Measurements from ENCODE around the gene TBL1Y.

Gene TBL1Y

DNA sequence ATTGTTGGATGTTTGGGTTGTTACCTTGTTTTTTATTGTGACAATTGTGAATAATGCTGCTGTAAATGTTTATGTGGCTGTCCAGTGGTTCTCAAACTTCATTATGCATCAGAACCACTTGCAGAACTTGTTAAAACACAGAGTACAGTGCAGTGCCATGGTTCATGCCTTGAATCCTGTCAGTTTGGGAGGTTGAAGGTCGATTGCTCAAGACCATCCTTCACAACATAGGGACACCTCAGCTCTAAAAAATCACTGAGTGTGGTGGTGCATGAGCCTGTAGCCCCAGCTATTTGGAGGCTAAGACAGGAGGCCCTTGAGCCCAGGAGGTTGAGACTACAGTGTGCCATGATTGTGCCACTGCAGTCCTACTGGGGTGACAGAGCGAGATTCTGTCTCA is 25.0 kb downstream of the TBL1Y start:
- no peak for DNase-seq (ENCODE audit: low read depth)
- TF ChIP-seq CTCF (IDR thresholded peaks at IDR 0.05; ENCODE audit: control insufficient read depth, extremely low read depth, insufficient read depth), result no peak
- H3K4me3 ChIP-seq (ENCODE audit: low read depth, low read length), result no peak overlapping the region

GRCh38 chrY:6947695-6948094 is 37.2 kb downstream of the TBL1Y start:
- peak; percentile 42 for TF ChIP-seq CTCF (IDR thresholded peaks at IDR 0.05; ENCODE audit: control insufficient read depth, extremely low read depth, insufficient read depth)
- no peak for DNase-seq (ENCODE audit: low read depth)
- no peak overlapping the region for H3K4me3 ChIP-seq (ENCODE audit: low read depth, low read length)

- no peak for DNase-seq (ENCODE audit: low read depth)
- no peak for TF ChIP-seq CTCF (IDR thresholded peaks at IDR 0.05; ENCODE audit: control insufficient read depth, extremely low read depth, insufficient read depth)
- no peak overlapping the region for H3K4me3 ChIP-seq (ENCODE audit: low read depth, low read length)
Measured at GRCh38 chrY:6948378-6948777, 37.9 kb downstream of the TBL1Y start.

DNA sequence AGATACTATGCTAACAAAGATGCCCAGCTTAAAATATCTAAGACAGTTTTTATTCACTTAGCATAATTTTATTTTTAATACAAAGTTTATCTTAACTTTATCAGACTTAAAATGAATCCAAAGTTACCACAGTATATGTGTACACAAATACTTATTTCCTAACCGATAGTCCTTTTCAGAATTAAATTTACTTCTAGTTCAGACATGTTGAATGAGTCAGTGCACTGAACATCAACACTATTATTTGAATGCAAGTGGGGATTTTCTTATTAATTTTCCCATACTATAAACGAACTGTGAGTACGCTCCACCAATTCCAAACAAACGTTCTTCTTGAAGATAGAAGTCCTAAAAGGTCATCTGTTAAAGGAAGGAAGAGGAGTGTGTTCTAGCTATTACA is 39.5 kb downstream of the TBL1Y start:
- DNase-seq (ENCODE audit: low read depth), result no peak
- no peak overlapping the region for H3K4me3 ChIP-seq (ENCODE audit: low read depth, low read length)
- TF ChIP-seq CTCF (IDR thresholded peaks at IDR 0.05; ENCODE audit: control insufficient read depth, extremely low read depth, insufficient read depth), result no peak

GRCh38 chrY:6964732-6965131 is 54.2 kb downstream of the TBL1Y start:
- TF ChIP-seq CTCF (IDR thresholded peaks at IDR 0.05; ENCODE audit: control insufficient read depth, extremely low read depth, insufficient read depth), result peak; percentile 59
- peak; percentile 27 for DNase-seq (ENCODE audit: low read depth)
- no peak overlapping the region for H3K4me3 ChIP-seq (ENCODE audit: low read depth, low read length)

- no peak for TF ChIP-seq CTCF (IDR thresholded peaks at IDR 0.05; ENCODE audit: control insufficient read depth, extremely low read depth, insufficient read depth)
- no peak overlapping the region for H3K4me3 ChIP-seq (ENCODE audit: low read depth, low read length)
- DNase-seq (ENCODE audit: low read depth), result peak; percentile 30
Measured at GRCh38 chrY:6966521-6966920, 56.0 kb downstream of the TBL1Y start.

- TF ChIP-seq CTCF (IDR thresholded peaks at IDR 0.05; ENCODE audit: control insufficient read depth, extremely low read depth, insufficient read depth), result no peak
- no peak for DNase-seq (ENCODE audit: low read depth)
- H3K4me3 ChIP-seq (ENCODE audit: low read depth, low read length), result no peak overlapping the region
Measured at GRCh38 chrY:6967736-6968135, 57.2 kb downstream of the TBL1Y start.

Measured in LNCaP clone FGC (cell line).